Mucosa of descending colon (tissue), 3 donors: Measurements from ENCODE around the gene FBXO17. TPM values are rescaled to one million over a fixed set of nuclear protein-coding genes. Genes with fewer than 3 reads are reported as not detected.
"Not testable (repeated sequence)": the region's sequence is repeated elsewhere in the genome, so short reads cannot be mapped to it uniquely, and the experiment has no call there.

Source experiments
- ATAC-seq: fragments of 200-7000 bp; cut with Tn5 transposase; one replicate; pipeline ENCODE4 v1.9.1; 2020; ENCODE audit warnings: mild to moderate bottlenecking, moderate library complexity
- DNase-seq, 3 donors: peaks; one replicate each; pipeline ENCODE4 v3.0.0-alpha.2; 2020
- H3K36me3 ChIP-seq: fragments of 200-600 bp; one replicate; pipeline ENCODE4 v1.8.0; 2021; ENCODE audit warnings: low read depth, mild to moderate bottlenecking
- H3K4me1 ChIP-seq: fragments of 200-600 bp; one replicate; pipeline ENCODE4 v1.8.0; 2021; ENCODE audit warnings: low read depth, mild to moderate bottlenecking
- H3K4me3 ChIP-seq: fragments of 200-600 bp; one replicate; pipeline ENCODE4 v1.8.0; 2021; ENCODE audit warnings: mild to moderate bottlenecking
- H3K9me3 ChIP-seq: fragments of 200-600 bp; one replicate; pipeline ENCODE4 v1.8.0; 2021; ENCODE audit warnings: mild to moderate bottlenecking
- intact Hi-C, 2 donors: fragments of 100-400 bp; cut with DNase I in 1 of 2; cut with micrococcal nuclease in 1 of 2; formaldehyde crosslinking; loops; one replicate each; pipeline versions ENCODE4 v1.11.0 to v1.11.1; 2022; cut with DNase I, micrococcal nuclease
- total RNA-seq, 3 donors: library from RNA; stranded (reverse); fragmentation: NEBNext Ultra II Directional in 2 of 3; extraction: Animal tissue kit (Norgen Biotek cat#: 25700) in 2 of 3; gene quantifications; one replicate each; pipeline versions ENCODE4 v1.2.1 to v1.2.4, GENCODE V29; 2021 to 2023
- TF ChIP-seq, protein P1 (sequence below): fragments of 200-600 bp; IDR thresholded peaks from one replicate; pipeline ENCODE4 v1.8.0; 2022; ENCODE audit warnings: antibody characterized with exemption, mild to moderate bottlenecking
- donor health status: DM: no; HTN: no; CAD: no; lungs with moderate emphysema.
- donor health status: DM: no; HTN: no; CAD: no.
- donor health status: DM: no; HTN: yes; CAD: no.

Gene FBXO17
- total RNA-seq, 3 donors from 2014 or later: 1.8 to 18.9 (median 1.9) TPM

DNA sequence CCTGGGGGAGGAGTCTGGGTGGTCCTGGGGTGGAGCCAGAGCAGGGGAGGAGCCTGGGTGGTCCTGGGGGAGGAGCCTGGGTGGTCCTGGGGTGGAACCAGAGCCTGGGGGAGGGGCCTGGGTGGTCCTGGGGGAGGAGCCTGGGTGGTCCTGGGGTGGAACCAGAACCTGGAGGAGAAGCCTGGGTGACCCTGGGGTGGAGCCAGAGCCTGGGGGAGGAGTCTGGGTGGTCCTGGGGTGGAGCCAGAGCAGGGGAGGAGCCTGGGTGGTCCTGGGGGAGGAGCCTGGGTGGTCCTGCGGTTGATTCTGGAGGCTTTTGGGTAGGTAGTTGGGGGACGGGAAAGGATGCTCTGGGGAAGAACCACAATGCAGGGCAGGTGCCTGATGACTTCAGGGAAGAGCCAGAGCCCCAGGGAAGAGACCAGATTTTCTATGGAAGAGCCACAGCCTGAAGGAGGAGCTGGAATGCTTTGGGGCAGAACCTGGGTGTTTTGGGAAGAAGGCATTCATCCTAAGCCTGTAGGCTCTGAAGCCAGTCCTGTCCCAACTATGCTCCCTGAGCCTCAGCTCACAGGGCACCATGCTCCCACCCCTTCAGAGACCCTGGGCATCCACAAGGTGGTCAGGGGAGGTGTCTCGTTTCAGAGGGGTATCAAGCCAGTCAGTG is 29.8 kb downstream of the FBXO17 start:
- H3K36me3 ChIP-seq: no peaks in the 10 kb centered on the region
- no peak overlapping the region for H3K4me3 ChIP-seq
- TF ChIP-seq, protein P1, sequence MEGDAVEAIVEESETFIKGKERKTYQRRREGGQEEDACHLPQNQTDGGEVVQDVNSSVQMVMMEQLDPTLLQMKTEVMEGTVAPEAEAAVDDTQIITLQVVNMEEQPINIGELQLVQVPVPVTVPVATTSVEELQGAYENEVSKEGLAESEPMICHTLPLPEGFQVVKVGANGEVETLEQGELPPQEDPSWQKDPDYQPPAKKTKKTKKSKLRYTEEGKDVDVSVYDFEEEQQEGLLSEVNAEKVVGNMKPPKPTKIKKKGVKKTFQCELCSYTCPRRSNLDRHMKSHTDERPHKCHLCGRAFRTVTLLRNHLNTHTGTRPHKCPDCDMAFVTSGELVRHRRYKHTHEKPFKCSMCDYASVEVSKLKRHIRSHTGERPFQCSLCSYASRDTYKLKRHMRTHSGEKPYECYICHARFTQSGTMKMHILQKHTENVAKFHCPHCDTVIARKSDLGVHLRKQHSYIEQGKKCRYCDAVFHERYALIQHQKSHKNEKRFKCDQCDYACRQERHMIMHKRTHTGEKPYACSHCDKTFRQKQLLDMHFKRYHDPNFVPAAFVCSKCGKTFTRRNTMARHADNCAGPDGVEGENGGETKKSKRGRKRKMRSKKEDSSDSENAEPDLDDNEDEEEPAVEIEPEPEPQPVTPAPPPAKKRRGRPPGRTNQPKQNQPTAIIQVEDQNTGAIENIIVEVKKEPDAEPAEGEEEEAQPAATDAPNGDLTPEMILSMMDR: no peak
- intact Hi-C loops: no loop called here
- H3K9me3 ChIP-seq: no peaks in the 10 kb centered on the region
- DNase-seq (no peak), ATAC-seq (no peak)
- peaks cover 5% of the 10 kb centered on the region for H3K4me1 ChIP-seq

DNA sequence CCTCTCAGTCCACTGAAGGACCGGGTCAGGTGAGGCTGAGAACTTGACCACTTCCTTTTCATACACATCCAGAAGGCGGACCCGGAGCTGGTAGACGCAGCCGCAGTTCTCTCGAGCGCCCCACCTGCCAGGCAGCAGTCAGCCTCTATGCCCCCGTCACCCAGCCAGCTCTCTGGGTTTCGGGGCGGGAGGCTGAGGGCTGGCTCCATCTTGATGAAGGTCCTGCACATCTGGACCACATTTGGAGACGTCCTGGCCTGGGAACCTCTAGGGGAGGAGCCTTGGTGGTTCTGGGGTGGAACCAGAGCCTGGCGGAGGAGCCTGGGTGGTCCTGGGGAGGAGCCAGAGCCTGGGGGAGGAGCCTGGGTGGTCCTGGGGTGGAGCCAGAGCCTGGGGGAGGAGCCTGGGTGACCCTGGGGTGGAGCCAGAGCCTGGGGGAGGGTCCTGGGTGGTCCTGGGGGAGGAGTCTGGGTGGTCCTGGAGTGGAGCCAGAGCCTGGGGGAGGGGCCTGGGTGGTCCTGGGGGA is 30.5 kb downstream of the FBXO17 start:
- TF ChIP-seq, protein P1: no peak
- no peak for ATAC-seq

DNA sequence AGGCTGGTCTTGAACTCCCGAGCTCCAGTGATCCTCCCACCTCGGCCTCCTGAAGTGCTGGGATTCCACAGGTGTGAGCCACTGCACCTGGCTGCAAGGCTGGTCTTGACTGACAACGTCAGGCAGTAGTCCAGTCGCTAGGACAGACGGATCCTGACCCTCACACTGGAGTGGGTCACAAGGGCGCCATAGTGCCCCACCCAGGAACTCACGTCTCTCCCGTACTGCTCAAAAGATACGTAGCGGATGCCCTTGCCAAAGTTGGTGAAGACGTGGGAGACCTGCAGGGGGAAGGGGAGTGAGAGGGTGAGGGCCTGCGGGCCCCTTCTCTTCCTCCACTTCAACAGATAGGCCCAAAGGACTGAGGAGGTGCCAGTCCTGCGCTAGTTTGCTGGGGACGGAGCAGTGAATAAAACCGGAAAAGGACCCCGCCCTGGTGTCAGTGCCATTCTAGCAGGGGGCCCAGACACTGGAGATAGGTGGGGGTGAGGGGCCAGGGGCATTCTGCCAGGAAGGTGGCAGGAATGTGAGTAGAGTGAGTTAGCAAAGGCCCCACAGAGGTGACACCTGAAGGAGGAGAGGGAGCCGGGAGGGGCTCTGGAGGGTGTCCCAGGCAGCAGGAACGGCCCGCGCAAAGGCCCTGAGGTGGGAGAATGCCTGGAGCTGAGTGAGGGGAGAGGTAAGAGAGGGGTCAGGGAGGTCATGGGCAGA is 32.9 kb downstream of the FBXO17 start:
- no peak overlapping the region for H3K4me3 ChIP-seq
- DNase-seq: no peak
- intact Hi-C loops: no loop called here
- H3K4me1 ChIP-seq: no peaks in the 10 kb centered on the region
- no peak for ATAC-seq
- no peaks in the 10 kb centered on the region for H3K9me3 ChIP-seq
- TF ChIP-seq, protein P1: no peak
- H3K36me3 ChIP-seq: no peaks in the 10 kb centered on the region

More for the DNA sequence above, 30.5 kb downstream of the FBXO17 start:
- intact Hi-C loops: no loop called here
- no peak for DNase-seq
- Histone ChIP-seq H3K4me1 (peaks cover 3% of the 10 kb centered on the region), H3K9me3 (no peaks in the 10 kb centered on the region), H3K36me3 (no peaks in the 10 kb centered on the region), H3K4me3 (no peak overlapping the region)

DNA sequence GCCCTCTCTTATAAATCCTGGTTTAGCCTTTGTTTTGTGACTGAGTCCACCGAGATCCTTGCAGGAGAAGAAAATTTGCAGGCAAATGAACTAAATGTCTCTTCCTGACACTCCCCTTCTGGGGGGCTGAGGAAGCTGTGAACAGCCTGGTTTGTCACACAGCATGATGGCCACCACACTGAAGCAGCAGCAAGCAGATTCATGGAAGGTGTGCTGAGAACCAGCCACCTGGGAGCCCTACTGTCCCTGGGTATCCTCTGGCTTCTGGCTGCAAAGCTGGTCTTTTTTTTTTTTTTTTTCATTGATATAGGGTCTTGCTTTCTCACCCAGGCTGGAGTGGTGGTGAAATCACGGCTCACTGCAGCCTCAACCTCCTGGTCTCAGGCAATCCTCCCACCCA is 33.6 kb downstream of the FBXO17 start:
- Histone ChIP-seq H3K4me1 (no peaks in the 10 kb centered on the region), H3K36me3 (no peaks in the 10 kb centered on the region), H3K4me3 (no peak overlapping the region), H3K9me3 (no peaks in the 10 kb centered on the region)
- ATAC-seq (no peak), DNase-seq (no peak)
- TF ChIP-seq, protein P1: no peak
- intact Hi-C loops: no loop called here

DNA sequence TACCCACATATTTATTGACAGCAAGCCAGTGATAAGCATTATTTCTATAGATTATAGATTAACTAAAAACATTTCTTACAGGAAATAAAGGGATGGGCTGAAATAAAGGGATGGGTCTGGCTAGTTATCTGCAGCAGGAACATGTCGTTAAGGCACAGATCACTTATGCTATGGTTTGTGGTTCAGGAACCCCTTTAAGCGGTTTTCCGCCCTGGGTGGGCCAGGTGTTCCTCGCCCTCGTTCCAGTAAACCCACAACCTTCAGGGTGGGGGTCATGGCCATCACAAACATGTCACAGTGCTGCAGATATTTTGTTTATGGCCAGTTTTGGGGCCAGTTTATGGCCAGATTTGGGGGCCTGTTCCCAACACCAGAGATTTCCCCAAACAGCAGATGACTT is 34.1 kb downstream of the FBXO17 start:
- intact Hi-C loops, DNase-seq, ATAC-seq, H3K36me3 ChIP-seq, H3K9me3 ChIP-seq, H3K4me1 ChIP-seq, H3K4me3 ChIP-seq: not testable (repeated sequence)

DNA sequence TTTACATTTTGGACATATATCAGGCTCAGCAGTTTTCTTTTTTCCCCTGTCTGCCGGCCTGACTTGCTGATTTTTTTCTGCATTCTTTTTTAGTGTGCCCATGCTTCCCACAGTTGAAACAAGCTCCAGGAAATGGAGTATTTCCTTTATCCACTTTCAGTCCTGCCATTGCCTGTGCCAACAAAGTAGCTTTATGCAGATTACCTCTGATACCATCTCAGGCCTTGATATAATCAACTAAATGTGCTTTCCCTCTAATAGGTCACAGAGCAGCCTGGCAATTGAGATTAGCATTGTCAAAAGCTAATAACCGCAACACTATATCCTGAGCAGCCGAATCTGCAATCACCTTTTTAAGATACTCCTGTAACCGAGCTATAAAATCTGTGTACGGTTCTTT is 35.6 kb downstream of the FBXO17 start:
- DNase-seq (no peak), ATAC-seq (no peak)
- intact Hi-C loops: no loop called here
- TF ChIP-seq, protein P1: no peak
- Histone ChIP-seq H3K4me3 (no peak overlapping the region), H3K36me3 (no peaks in the 10 kb centered on the region), H3K9me3 (peaks cover 7% of the 10 kb centered on the region), H3K4me1 (no peaks in the 10 kb centered on the region)
